GM12875 (cell line): Measurements from ENCODE around the gene NEO1.

Experiments used
- H3K4me3 ChIP-seq: one replicate; pipeline ENCODE4 v1.5.1; 2011; ENCODE audit warnings: low read depth, low read length, control low read depth
- CTCF ChIP-seq: IDR thresholded peaks from 2 replicates; pipeline ENCODE4 v1.5.1; 2011; ENCODE audit warnings: low read depth, mild to moderate bottlenecking, control low read depth, inconsistent platforms, low read length, moderate library complexity, borderline replicate concordance; ENCODE audit not compliant: insufficient read depth

The NEO1 gene

GRCh38 chr15:73225358-73226015, 173.2 kb downstream of the NEO1 start:
- H3K4me3 ChIP-seq, result no peak overlapping the region
- TF ChIP-seq CTCF, result no peak

GRCh38 chr15:73226093-73226814, 174.0 kb downstream of the NEO1 start:
- no peak overlapping the region for H3K4me3 ChIP-seq
- TF ChIP-seq CTCF, result no peak

GRCh38 chr15:73227433-73228056, 175.3 kb downstream of the NEO1 start:
- no peak overlapping the region for H3K4me3 ChIP-seq
- TF ChIP-seq CTCF, result no peak

- no peak for TF ChIP-seq CTCF
These were observed 175.9 kb downstream of the NEO1 start for GRCh38 chr15:73228128-73228646.

GRCh38 chr15:73231661-73232419, 179.6 kb downstream of the NEO1 start:
- no peak for TF ChIP-seq CTCF
- no peak overlapping the region for H3K4me3 ChIP-seq

More at GRCh38 chr15:73228128-73228646, 175.9 kb downstream of the NEO1 start:
- H3K4me3 ChIP-seq, result no peak overlapping the region

GRCh38 chr15:73232776-73233175, 180.5 kb downstream of the NEO1 start:
- TF ChIP-seq CTCF, result no peak
- H3K4me3 ChIP-seq, result no peak overlapping the region
